GM10248 (cell line): ENCODE results near the gene CIB2.

Experiments
- CTCF ChIA-PET: fragments of 300-600 bp; sonication (Branson Sonifier 250); formaldehyde crosslinking; extraction: SDS; loops from one replicate; lab custom pipeline; 2021; ENCODE audit warnings: antibody characterized with exemption; lab: Yijun Ruan, JAX
- POLR2A ChIA-PET: fragments of 350-650 bp; sonication (Branson Sonifier 250); formaldehyde crosslinking; extraction: SDS; loops from one replicate; lab custom pipeline; 2020; ENCODE audit warnings: antibody characterized with exemption; lab: Yijun Ruan, JAX
- DNase-seq: peaks from one replicate; pipeline ENCODE4 v3.0.0; 2012; ENCODE audit errors: extremely low spot score
- TF ChIP-seq, protein P1 (sequence below): IDR thresholded peaks from 2 replicates; pipeline ENCODE4 v1.5.1; 2012; ENCODE audit warnings: mild to moderate bottlenecking, low read depth; ENCODE audit errors: extremely low read depth, missing control alignments, control extremely low read depth

The CIB2 gene

DNA sequence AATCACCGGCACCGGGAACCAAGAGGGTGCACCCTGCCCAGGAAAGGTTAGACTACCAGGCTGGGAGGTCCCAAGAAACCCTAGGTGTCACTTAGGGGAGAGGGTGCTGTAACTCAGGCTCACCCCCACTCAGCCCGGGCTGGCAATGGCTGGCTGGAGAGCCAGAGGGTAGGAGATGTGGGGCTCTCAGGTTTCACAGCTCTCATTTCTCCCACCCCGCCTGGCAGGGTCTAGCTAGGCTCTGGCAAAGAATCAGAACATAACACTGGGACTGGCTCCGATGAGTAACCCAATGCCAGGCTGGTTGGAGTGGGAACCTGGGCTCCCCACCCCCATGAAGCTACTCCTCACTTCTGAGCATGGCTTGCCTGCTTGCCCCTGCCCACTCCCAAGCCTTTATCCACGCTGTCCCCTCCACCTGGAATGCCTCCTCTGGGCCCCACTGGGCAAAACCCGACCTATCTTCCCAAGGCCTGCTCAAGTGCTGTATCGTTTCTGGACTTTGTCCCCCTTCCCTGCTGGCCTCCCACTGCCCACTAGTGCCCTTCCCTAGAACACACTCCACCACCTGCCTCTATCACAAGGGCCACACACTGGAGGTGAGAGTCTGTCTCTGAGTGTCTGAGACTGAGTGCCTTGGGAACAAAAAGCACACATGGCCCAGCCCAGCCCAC lies 2.0 kb downstream of the CIB2 start:
- CTCF ChIA-PET = interaction anchor here (0.6 to 11.3 kb wide), 8 partner anchors 10 to 170 kb away, joined by 3 to 193 read pairs (median 8); no protein-coding TSS in a partner anchor
- POLR2A ChIA-PET = no interaction called here
- no peak for DNase-seq
- TF ChIP-seq, protein P1, sequence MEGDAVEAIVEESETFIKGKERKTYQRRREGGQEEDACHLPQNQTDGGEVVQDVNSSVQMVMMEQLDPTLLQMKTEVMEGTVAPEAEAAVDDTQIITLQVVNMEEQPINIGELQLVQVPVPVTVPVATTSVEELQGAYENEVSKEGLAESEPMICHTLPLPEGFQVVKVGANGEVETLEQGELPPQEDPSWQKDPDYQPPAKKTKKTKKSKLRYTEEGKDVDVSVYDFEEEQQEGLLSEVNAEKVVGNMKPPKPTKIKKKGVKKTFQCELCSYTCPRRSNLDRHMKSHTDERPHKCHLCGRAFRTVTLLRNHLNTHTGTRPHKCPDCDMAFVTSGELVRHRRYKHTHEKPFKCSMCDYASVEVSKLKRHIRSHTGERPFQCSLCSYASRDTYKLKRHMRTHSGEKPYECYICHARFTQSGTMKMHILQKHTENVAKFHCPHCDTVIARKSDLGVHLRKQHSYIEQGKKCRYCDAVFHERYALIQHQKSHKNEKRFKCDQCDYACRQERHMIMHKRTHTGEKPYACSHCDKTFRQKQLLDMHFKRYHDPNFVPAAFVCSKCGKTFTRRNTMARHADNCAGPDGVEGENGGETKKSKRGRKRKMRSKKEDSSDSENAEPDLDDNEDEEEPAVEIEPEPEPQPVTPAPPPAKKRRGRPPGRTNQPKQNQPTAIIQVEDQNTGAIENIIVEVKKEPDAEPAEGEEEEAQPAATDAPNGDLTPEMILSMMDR = no peak

DNA sequence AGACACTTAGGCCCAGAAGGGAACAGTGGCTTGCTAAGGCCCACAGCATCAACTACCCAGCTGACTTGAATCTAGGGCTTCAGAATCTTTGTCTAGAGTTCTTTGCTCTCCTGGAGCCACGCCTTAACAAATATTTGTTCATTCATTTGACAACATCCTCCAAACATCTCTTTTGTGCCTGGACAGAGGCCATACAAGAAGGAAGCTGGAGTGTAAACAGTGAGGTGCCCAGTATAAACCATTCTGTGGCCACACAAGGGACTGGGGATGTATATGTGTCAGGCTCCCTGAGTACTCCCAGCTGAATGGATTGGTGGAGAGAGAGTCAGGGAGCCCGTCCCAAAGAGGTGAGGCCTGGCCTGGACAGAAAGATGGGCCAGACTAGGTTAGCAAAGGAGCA lies 3.4 kb downstream of the CIB2 start:
- DNase-seq = no peak
- POLR2A ChIA-PET = no interaction called here
- TF ChIP-seq, protein P1 = no peak
- CTCF ChIA-PET = interaction anchor here (1.1 to 11.3 kb wide), 8 partner anchors 11 to 218 kb away, joined by 3 to 193 read pairs (median 7); no protein-coding TSS in a partner anchor

DNA sequence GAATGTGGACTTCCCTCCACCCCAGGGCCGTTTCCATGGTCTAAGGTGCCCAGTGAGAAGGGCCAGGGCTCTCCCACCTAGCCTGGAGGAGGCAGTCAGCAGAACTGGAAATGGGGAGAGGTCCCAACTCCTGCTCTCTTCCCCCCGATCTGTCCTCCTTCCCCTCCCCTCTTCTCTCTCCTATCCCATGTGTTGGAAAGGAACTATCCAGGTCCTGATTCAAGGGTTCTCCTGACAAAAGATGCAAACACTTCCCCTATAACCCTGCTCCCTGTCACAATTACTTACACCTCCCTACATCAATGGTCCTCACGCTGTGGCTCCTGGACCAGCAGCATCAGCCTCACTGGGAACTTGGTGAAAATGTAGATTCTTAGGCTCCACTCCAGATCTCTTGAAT lies 6.0 kb downstream of the CIB2 start:
- ChIA-PET POLR2A (no interaction called here), CTCF (interaction anchor here (1.6 to 11.3 kb wide), 4 partner anchors 13 to 121 kb away, joined by 3 to 193 read pairs (median 18); no protein-coding TSS in a partner anchor)
- no peak for DNase-seq
- TF ChIP-seq, protein P1 = no peak

DNA sequence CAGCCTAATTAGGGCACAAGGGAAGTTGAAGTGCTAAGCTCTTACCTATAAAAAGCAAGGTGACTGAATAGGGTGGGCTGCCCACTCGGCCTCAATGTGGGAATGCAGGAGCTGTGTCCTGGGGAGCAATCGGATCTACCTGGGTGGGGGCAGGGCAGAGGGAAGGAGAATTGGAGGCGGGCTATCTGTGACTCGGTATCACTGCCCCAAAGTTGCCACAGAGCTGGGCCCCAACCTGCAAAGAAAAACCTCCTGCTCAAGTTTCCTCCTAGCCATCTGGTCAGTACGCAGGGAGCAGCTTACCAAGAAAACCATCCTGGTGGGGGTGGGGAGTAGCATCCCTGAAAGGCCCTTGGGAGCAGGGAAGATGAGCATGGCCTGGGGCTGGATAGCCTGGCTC lies 10.7 kb downstream of the CIB2 start:
- POLR2A ChIA-PET = no interaction called here
- CTCF ChIA-PET = interaction anchor here (1.1 to 4.8 kb wide), 7 partner anchors 8 to 161 kb away, joined by 3 to 30 read pairs (median 4); partner anchors contain the start of gene CIB2
- DNase-seq = no peak
- TF ChIP-seq, protein P1 = no peak

DNA sequence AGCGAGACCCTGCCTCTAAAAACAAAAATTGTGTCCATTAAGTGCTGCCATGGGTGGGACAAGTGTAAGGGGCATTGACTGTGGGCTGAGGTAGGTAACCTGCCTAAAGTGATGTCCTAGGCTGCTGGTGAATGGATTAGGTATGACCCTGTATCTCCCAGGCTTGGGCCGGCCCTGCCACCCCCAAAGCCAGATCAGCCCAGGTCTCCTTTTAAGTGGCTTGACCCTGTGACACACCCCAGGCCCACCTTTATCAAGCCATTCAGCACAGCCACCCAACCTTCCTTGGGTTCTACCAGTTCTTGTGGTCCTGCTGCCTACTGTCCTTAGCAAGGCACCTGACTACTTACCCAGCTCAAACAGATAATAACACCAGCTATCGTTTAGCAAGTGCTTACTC lies 18.7 kb downstream of the CIB2 start:
- CTCF ChIA-PET = interaction anchor here (0.6 to 10.7 kb wide), 31 partner anchors 10 to 558 kb away, joined by 3 to 141 read pairs (median 5); partner anchors contain the start of genes ACSBG1, CIB2 and IDH3A
- POLR2A ChIA-PET = no interaction called here
- DNase-seq = no peak
- TF ChIP-seq, protein P1 = no peak

DNA sequence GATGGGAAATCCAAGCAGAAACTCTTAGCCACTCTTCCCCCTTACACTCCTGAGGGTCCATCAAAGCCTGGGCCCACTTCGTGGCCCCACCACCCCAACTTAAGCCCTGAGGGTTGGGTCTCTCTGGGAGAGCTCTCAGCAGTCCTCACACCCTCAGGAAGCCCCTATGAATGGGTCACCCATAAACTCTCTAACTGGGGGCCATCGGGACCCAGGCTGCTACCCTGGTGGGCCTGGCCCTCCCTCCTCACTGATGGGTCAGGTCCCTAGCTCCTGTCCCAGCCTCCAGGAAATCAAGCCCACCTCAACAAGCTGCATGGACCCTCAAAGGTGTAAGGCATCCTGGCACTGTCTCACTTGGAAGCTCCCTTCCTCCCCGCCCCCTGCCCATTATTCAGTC lies 19.5 kb downstream of the CIB2 start:
- ChIA-PET CTCF (interaction anchor here (1.0 to 10.7 kb wide), 23 partner anchors 10 to 204 kb away, joined by 3 to 141 read pairs (median 7); partner anchors contain the start of genes ACSBG1 and CIB2), POLR2A (no interaction called here)
- no peak for DNase-seq
- TF ChIP-seq, protein P1 = no peak
